ENCODE results near the gene BABAM1.

Gene BABAM1

DNA sequence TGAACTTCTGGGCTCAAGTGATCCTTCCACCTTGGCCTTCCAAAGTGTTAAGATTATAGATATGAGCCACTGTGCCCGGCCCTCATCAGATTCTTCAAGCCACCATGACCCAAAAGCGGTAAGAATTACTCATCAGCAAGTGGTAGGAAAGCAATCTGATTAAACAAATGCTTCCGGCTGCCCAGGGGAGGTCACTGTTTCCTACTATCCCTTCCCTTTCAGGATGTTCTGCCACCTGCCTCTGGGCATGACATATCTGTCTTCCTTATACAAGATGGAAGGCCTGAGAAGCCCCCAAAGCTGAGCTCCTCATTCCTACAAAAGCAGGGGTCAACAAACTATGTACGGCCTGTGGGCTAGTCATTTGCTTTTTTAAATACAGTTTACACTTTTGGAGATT, 29.0 kb downstream of the BABAM1 start:
- FAIRE-seq (no peak), DNase-seq (ENCODE audit: extremely low spot score, insufficient read length, low read depth) (no peak)

DNA sequence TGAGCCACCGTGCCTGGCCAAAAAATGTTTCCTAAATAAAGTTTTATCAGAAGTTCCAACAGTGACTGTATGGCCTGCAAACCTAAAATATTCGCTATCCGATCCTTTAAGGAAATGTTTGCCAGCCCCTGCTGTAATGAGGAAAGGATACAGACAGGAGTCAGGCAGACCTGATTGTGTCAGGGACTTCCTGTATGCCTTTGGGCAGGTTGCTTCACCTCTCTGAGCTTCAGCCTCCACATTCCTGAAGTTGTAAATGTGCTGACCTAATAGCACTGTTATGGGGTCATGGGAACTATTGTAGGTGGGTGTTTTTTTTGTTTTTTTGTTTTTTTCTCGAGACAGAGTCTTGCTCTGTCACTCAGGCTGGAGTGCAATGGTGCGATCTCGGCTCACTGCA, 29.7 kb downstream of the BABAM1 start:
- FAIRE-seq (no peak), DNase-seq (ENCODE audit: extremely low spot score, insufficient read length, low read depth) (no peak)

DNA sequence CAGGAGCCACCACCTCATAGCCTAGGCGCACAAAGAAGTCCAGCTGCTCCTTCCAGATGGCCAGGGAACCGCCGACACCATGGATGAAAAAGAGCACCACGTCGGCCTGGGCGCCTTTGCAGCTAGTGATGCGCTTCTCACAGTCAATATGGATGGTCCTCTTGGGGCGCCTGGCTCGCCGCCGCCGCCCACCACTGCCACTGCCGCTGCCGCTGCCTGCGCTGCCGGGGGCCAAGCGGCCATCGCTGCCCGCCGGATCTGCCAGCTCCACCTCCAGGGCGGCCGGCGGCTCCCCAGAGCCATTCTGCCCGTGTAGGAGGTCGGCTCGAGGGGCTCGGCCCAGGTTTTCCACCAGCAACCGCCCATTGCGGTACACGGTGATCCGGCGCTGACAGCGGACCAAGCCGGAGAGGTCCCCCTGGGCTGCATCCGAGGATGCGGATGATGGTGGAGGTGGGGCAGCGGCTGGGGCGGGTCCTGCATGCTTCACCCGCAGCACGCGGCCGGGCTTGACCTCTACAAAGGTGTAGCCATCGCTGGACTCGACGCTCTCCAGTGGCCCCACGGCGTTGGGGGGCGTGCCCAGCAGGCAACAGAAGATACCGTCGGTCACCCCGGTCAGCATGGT, 33.9 kb downstream of the BABAM1 start:
- DNase-seq (ENCODE audit: extremely low spot score, insufficient read length, low read depth) (no peak), FAIRE-seq (no peak)

GRCh38 chr19:17302391-17303166, 35.3 kb downstream of the BABAM1 start:
- no peak for FAIRE-seq
- DNase-seq (ENCODE audit: extremely low spot score, insufficient read length, low read depth) = no peak

GRCh38 chr19:17303167-17303939, 36.1 kb downstream of the BABAM1 start, which contains the start of gene ABHD8:
Gene ABHD8 (minus strand): TSS chr19:17303425. CDS start chr19:17301616, 1,809 bp downstream.
- peak; percentile 76 for DNase-seq (ENCODE audit: extremely low spot score, insufficient read length, low read depth)
- peak; percentile 95 for FAIRE-seq

DNA sequence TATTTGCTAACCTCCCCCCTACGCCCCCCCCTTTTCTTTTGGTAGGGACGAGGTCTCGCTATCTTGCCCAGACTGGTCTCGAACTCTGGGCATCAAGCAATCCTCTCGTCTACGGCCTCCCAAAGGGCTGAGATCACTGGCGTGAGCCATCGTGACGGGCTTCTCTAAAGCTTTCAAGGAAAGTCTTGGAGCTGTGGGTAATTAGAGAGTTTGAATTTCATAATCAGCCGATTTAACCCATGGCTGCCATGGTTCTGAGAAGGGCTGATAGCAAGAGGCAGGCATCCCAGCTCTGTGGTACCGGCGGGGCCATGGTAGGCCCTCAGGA, 36.7 kb downstream of the BABAM1 start:
- DNase-seq (ENCODE audit: extremely low spot score, insufficient read length, low read depth) (no peak), FAIRE-seq (no peak)

DNA sequence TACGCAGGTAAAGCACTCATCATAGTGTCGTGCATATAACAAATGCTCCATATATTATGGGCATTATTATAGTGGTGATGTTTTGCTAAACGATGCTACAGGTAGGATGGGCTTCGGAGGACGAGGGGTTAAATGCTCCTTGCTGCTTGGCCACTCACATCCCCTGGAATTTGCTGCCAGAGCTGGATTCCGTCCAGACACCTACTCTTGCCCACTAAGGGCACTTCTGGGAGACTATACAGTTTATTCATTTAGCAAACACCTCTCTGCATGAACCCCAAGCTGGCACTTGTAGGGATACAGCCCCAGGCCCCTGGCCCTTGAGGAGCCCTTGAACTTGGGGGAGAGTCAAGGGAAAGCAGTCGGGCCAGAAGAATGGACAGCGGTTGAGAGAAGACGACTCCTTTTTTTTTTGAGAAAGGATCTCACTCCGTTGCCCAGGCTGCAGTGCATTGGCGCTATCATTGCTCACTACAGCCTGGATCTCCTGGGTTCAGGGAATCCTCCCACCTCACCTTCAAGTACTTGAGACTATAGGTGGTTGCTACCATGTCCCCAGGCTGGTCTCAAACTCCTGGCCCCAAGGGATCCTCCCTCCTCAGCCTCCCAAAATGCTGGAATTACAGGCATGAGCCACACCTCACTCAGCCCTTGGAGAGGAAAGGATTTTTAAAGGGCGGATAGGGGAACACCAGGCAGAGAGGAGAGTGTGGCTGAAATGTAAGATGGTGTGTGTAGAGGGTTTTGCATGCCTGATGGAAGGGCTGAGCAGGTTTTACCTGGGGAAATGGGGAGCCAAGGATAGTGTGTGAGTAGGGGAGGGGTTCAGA, 37.4 kb downstream of the BABAM1 start:
- FAIRE-seq = no peak
- no peak for DNase-seq (ENCODE audit: extremely low spot score, insufficient read length, low read depth)

GRCh38 chr19:17305216-17305516, 37.9 kb downstream of the BABAM1 start:
- no peak for DNase-seq (ENCODE audit: extremely low spot score, insufficient read length, low read depth)
- FAIRE-seq = no peak

DNA sequence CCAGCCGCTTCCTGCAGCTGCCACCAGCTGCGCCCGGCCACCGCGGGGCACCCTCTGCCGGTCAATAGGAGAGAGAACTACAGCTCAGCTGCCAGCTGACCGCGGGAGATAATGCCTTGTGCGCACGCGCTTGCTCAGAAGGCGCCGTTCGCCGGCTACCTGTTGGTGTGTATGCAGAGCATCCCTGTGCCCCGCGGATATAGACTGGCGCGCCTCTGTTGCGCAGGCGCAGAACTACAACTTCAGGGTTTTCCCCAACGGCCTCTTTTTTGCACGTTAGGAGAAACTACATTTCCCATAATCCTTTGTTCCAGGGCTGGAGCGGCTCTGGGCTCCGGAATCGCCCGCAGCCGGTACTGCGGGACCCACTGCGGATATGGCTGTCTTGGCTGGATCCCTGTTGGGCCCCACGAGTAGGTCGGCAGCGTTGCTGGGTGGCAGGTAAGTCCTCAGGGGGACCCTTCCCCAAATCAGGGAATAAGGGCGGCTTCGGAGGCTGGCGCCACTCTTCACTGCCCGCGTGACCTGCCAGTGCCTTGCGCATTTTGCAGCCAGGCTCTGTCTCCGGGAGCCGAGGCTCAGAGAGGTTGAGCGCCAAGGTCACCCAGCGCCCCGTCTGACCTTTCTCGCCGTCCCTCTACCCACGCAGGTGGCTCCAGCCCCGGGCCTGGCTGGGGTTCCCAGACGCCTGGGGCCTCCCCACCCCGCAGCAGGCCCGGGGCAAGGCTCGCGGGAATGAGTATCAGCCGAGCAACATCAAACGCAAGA, 38.5 kb downstream of the BABAM1 start, which contains the start of gene MRPL34:
Gene MRPL34 (plus strand): TSS at position 356 of the 768 bp plus-strand sequence. CDS start 21 bp downstream, at position 377.
- peak; percentile 98 for FAIRE-seq

DNA sequence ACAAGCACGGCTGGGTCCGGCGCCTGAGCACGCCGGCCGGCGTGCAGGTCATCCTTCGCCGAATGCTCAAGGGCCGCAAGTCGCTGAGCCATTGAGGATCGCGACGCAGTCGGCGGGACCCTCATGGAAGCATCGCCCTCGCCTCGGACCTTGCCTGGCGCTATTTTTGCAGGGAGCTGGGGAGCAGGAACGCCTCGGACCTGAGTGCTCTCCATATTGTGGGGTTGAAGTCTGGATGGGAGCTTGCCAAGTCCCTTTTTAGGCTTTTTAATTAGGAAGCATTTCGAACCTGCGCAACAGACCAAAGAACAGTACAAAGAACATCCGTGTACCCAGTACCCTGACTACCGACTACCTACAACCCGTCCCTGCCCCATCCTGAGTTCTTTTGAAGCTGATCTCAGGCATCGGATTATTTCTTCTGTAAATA, 39.1 kb downstream of the BABAM1 start:
- DNase-seq (ENCODE audit: extremely low spot score, insufficient read length, low read depth) = no peak
- FAIRE-seq = no peak

More for the DNA sequence above, 38.5 kb downstream of the BABAM1 start, which contains the start of gene MRPL34:
- DNase-seq (ENCODE audit: extremely low spot score, insufficient read length, low read depth) = peak; percentile 78

- no peak for DNase-seq (ENCODE audit: extremely low spot score, insufficient read length, low read depth)
- no peak for FAIRE-seq
These were observed 40.7 kb downstream of the BABAM1 start for GRCh38 chr19:17307876-17308377.

DNA sequence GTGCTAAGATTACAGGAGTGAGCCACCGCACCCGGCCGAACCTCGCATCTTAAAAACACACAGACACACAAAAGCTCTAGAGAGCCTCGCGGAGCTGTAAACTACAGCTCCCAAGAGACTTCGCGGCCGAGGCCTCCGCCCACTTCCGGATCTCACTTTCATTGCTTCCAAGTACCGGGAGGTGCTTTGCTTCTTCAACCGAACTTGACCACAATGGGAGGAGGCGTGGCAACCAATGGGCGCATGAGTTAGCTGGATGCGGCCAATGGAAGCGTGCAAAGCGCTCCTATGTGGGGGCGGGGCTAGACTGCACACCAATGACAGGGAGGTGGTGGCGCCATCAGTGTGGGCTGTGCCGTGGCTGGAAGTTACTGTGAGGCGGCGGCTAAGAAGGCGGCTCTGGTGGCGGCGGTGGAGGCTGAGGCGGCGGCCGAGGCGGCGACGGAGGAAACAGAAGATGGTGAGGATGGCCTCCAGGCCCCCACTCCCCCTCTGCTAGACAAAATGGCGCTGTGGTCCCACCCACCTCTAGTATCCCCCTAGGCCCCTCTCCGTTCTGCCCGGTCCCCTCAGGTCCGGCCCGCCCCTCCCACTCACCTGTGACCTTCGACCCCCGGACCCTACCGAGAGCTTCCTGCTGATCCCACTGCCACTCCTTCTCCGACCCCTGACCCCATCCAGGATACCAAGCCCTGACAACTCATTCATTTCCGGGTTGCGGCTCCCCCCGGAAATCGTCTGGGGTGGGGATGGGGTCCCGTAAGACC, 42.1 kb downstream of the BABAM1 start, which contains the start of gene DDA1:
Gene DDA1 (plus strand): TSS at position 366 of the 767 bp plus-strand sequence. CDS start 92 bp downstream, at position 458.
- DNase-seq (ENCODE audit: extremely low spot score, insufficient read length, low read depth) = peak; percentile 98
- peak; percentile 100 for FAIRE-seq

- DNase-seq (ENCODE audit: extremely low spot score, insufficient read length, low read depth) (no peak), FAIRE-seq (peak; percentile 38)
These were observed 42.8 kb downstream of the BABAM1 start for GRCh38 chr19:17309965-17310461.

- DNase-seq (ENCODE audit: extremely low spot score, insufficient read length, low read depth) (no peak), FAIRE-seq (no peak)
These were observed 44.4 kb downstream of the BABAM1 start for GRCh38 chr19:17311455-17312188.

DNA sequence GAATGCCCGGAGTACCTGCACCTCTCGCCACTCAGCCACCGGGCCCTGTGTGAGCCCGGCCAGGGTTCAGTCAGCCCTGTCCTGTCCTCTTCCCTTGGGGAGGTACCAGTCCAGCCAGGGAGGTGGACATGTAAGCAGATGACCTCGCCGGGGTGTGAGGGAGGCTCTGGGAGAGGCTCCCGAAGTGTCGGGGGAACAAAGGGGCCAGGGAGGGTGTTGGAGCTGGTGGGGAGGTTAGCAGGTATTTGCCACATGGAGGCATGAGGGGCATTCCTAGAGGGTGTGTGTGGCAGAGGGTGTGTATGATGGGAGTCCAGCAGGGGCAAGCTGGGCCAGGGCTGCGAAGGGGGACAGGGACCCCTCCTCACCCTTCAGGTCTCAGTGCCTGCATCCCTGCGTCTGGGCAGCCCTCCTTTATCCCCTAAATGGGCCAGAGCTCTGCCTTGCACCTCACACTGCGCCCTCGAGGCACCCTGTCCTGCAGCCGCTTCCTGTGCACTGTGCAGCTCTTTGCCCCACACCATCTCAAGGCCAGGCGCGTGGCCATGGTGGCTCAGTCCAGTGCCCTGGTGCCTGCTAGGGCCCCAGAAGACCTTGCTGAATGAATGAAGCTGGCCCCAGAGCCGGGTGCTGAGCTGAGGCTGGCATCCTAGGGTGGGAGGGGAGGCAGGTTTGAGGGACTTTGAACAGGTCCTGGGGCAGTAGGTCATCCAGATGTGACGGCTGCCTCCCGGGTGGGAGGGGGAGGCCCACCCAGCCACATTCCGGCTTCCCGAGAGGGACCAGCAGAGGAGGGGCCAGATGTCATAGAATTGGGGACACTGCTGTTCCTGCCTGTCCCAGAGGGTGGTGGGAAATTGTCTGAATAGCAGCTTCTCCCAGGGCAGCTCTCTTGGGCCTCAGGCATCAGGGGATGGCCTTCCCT, 45.2 kb downstream of the BABAM1 start:
- FAIRE-seq (no peak), DNase-seq (ENCODE audit: extremely low spot score, insufficient read length, low read depth) (no peak)

DNA sequence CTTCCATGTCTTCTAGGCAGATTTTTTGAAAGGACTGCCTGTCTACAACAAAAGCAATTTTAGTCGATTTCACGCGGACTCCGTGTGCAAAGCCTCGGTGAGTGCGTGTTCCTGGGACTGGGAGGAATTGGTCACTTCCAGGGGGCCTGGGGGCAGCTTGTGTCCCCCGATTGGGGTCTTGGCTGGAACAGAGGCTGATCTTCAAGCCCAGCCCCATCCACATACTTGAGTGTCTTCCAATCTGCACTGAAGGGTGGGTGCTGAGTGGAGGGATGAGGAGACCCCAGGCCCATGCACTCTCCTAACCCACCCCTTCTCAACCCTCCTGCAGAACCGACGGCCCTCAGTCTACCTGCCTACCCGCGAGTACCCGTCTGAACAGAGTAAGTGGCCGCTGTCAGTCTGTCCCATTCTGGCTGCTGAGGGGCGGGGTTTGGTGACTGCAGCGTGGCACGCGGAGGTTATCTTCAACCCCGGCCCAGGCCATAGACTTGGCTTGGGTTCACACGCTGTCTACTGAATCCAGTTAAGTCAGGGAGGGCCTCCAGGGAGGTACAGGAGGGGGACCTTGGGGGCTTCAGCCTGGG, 46.9 kb downstream of the BABAM1 start:
- FAIRE-seq (no peak), DNase-seq (ENCODE audit: extremely low spot score, insufficient read length, low read depth) (no peak)

Measured in GM18507 (cell line).